ENCODE results near the gene RASL10A.

RASL10A gene

GRCh38 chr22:29316141-29316828, 788 bp upstream of the RASL10A start:
- no peak for DNase-seq

DNA sequence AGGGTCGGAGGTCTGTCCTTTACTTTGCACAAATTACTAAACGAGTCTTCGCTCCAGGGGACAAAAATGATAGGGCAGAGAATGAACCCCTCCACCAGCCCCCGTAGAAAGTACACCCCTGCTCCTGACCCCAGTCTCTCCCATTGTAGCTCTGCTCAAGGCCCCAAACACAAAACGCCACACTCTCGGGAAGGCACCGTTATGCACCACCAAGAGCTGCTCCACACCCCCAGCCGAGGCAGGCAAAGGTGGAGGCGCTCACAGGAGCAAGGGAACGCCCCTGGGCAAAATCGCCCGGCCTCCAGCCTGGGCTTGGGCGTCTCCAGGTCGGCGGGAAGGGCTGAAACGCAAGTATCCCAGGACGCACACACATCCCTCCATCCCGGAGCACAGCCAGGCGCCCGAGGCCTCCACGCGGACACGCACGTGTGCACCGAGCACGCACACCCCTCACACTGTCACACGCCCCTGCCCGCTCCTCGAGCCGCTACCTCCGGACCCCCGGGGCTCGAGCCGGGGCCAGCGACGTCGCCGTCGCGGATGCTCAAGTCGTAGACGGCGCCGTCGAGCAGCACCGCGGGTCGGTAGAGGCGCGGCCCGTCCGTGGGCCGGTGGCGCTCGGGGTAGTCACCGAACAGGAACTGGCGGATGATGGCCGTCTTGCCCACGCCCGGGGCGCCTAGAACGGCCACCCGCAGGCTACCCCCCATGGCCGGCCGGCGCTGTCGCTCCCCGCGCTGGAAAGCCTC, 786 bp downstream of the RASL10A start:
- peak in 1 of 2 experiments; percentile 34 for DNase-seq

DNA sequence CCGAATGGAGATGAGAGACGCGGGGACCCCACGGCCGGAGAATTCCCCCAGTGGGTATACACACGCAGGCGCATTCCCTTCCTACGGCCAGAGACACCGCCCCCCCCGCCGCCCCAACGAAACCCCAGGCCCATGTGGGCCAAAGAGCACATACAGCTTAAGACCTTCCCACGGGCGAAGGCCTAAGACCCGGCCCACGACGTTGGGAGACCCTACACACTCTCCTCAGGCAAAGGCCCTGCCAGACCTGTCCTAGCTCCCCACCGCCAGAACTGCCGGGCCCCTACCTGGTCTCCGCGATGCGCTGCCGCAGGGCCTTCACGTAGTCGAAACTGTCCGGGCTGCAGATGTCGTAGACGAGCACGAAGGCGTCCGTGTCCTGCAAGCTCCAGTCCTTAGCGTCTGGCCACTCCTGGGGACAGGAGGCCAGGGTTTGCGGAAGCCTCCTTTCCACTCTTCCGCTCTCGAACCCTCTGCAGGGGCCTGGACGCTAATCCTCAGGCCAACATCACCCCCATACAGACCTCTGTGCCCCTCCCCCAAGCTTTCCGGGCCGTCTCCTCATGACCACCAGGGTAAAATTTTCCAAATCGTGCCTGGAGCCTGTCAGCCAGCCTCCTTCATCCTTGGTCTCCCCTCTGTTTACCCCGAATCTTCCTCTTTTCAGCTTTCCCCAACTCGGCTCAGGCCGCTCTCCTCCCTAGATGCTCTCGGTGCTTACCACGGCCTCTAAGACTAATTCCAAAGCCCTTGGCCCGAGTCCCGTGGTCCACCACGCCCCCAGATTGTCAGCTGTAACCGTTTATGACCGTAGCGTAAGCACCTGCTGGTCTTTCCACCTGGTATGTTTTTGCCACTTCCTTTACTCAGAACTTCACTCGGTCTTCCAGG, 1.7 kb downstream of the RASL10A start:
- DNase-seq: no peak

GRCh38 chr22:29313126-29313575, 2.3 kb downstream of the RASL10A start:
- peak; percentile 61 to 68 for DNase-seq

DNA sequence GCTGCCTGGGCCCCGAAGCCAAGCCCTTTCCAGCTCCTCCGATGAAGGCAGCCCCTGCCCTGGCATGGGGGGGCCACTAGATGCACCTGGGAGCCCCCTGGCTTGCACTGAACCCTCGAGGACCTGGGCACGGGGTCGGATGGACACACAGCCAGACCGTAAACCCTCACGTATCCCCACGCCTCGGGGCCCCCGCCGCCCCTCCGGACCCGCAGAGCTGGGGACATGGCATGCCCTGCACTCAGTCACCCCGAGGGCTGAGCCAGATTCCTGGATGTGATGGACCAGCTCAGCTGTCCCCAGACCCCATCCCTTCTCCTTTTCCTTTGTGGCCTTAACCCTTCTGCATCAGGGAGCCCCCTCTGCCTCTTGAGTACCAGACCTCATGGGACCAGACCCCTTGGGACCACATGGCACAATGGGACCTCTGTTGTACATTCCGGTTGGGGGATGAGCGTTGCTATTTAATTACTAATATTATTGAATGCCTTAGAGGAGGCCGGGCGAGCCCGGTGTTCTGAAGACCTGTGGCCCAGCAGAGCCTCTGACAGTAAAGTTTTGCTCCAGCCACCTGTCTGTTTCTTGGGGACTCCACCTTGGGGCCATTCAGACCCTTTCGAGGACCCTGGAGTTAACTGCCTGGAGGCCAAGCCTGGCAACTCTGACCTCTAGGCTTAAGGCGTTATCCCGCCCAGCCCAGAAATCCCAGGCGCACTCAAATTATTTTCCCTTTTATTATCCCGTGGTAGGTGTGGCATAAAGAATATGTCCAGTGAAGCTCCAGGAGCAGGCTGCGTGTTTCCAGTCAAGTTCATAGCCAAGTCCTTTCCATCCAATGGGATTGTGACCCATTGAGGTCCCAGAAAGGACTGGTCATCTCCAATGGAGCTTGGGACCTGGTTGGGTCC, 3.0 kb downstream of the RASL10A start:
- peak in 1 of 2 experiments; percentile 24 for DNase-seq

DNA sequence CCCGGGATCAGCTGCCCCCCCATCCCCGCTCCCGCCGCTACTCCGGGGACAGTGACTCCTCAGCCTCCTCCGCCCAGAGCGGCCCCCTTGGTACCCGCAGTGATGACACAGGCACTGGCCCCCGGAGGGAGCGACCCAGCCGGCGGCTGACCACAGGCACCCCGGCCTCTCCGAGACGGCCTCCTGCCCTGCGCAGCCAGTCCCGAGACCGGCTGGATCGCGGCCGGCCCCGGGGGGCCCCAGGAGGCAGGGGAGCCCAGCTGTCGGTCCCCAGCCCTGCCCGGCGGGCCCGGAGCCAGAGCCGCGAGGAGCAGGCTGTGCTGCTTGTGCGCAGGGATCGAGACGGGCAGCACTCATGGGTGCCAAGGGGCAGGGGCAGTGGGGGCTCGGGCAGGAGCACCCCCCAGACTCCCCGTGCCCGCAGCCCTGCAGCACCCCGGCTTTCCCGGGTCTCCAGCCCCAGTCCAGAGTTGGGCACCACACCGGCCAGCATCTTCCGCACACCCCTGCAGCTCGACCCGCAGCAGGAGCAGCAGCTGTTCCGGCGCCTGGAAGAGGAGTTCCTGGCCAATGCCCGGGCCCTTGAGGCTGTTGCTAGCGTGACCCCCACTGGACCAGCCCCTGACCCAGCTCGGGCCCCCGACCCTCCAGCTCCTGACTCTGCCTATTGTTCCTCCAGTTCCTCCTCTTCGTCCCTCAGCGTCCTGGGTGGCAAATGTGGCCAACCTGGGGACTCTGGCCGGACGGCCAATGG, 3.9 kb downstream of the RASL10A start:
- no peak for DNase-seq

- DNase-seq: peak; percentile 79 to 84
Observed at GRCh38 chr22:29310863-29311339, 4.6 kb downstream of the RASL10A start.

- DNase-seq: no peak
Observed at GRCh38 chr22:29310065-29310862, 5.2 kb downstream of the RASL10A start.

DNA sequence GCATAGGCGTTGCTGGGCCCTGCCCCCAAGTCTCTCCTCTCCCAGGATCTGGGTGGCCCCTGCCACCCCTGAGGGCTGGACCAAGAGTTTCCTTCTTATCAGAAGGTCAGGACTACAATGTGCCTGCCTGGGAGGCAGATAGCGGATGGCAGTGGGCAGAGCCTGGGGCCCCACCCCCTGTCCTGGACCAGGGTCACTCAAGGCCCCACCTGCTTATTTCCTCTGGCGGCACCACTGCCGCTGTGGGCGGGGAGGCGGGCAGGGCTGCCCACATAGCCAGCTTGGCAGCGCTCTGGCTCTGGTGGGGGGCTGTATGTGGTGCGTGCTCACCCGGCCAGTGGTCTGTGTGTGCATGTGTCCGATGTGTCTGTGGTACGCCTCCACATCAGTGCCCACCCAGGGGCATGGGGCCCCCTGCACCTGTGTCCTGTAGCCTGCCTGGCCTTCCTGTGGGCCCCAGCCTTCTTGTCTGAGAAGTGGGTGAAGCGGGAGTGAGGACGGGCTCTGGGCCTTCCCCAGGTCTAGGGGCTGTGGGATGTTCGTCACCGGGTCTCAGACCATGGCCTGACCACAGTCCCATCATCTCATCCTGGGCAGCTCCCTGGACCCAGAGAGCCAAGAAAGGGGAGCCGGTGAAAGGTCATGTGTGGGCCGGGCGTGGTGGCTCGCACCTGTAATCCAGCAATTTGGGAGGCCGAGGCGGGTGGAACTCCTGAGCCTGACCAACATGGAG, 6.0 kb downstream of the RASL10A start:
- DNase-seq: no peak

- peak; percentile 47 to 59 for DNase-seq
Observed at GRCh38 chr22:29308791-29309262, 6.7 kb downstream of the RASL10A start.

GRCh38 chr22:29308148-29308790, 7.2 kb downstream of the RASL10A start:
- no peak for DNase-seq

DNA sequence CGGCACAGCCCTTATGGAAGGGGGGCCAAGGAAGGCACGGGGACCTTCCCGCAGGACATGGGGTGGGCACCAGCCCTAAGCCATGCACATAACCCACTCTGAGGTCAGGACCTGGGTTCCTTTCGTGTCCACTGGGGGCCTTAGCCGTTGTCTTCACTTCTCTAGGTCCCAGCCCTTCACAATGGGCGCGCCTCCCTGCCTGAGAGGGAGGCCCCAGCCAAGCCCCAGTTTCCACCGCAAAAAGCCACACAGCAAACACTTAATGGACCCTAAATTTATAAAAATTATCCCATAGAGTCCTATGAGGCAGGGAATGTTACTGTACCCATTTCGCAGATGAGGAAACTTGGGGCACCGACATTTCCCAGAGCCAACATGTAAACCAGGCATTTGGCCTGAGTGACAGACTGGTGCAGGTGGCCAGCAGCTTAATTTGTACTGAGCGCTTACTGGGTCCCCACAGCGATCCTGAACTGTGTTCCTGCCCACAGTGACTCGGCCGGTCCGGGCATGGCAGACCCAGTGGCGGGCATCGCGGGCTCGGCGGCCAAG, 7.8 kb downstream of the RASL10A start:
- DNase-seq: no peak

DNA sequence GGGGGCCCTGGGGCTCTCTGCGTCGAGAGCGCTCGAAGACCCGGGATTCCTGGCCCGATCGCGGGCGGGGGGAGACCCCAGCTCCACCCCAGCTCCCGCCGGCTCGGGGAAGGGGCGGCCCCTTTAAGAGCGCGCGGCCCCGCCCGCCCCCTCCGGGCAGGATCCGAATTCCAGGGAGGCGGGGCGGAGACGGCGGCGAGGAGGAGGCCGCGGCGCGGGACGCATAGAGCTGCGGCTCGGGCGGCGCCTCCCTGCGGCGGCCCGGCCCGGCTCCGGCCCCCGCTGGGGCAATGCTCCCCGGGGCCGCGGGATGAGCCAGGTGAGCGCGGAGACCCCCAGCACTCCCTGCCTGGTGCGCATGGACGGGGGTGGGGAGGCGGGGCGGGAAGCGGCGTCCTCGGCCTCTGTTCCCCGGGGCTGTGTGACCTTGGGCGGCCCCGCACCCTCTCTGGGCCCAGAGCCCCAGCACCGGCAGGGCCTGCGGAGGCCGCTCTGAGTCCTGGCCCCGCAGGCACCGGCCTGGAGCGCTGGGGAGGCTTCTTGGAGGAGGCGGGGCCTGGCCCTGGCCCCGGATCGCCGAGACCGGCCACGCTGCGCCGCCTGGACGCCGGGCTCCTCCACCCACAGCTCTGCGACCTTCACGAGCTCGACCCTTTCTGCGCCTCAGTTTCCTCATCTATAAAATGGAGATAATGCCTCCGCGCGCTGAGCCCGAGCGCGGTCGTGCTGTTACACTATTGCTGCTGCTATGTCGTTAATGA, 8.5 kb downstream of the RASL10A start:
- peak; percentile 41 to 58 for DNase-seq

- peak; percentile 67 to 72 for DNase-seq
Observed at GRCh38 chr22:29306175-29306834, 9.2 kb downstream of the RASL10A start, which contains the start of gene GAS2L1. Gene GAS2L1 (plus strand): TSS chr22:29306650. CDS start chr22:29308106, 1,456 bp downstream.

GRCh38 chr22:29305836-29306174, 9.7 kb downstream of the RASL10A start:
- DNase-seq: no peak

GRCh38 chr22:29302681-29303465, 12.6 kb downstream of the RASL10A start:
- no peak for DNase-seq

- DNase-seq: no peak
Observed at GRCh38 chr22:29302402-29302680, 13.2 kb downstream of the RASL10A start.
